CD4-positive, alpha-beta T cell (primary cell): ENCODE results near the gene DLK1. TPM values are rescaled to one million over a fixed set of nuclear protein-coding genes. Genes with fewer than 3 reads are reported as not detected.

ENCODE experiments used
- ATAC-seq: fragments of 200-7000 bp; cut with Tn5 transposase; one replicate; pipeline ENCODE4 v1.10.0; 2022; ENCODE audit warnings: mild to moderate bottlenecking; ENCODE audit not compliant: poor library complexity
- CTCF ChIA-PET: fragments of 350-600 bp; sonication (Branson Sonifier 250); formaldehyde crosslinking; loops from one replicate; lab custom pipeline; 2021; ENCODE audit warnings: antibody characterized with exemption, inconsistent platforms; lab: Charles Lee
- POLR2A ChIA-PET: fragments of 350-600 bp; sonication (Branson Sonifier 250); formaldehyde crosslinking; loops from one replicate; lab custom pipeline; 2021; ENCODE audit warnings: antibody characterized with exemption, inconsistent platforms; lab: Charles Lee
- DNase-seq, 14 experiments: peaks; one replicate each; pipeline ENCODE4 v3.0.0-alpha.2; 2013 to 2020; ENCODE audit warnings: mixed read lengths in 2 of 14
- H3K27ac ChIP-seq, 2 donors: one replicate each; pipeline versions ENCODE4 v1.5.1 to v1.7.0; 2013; ENCODE audit warnings: low read length in 2 of 2, low read depth in 1 of 2, mild to moderate bottlenecking in 1 of 2
- H3K27me3 ChIP-seq, 2 experiments: 1 replicate in 1 of 2; 2 replicates in 1 of 2; pipeline versions ENCODE4 v1.6.1 to v1.7.0; 2013; ENCODE audit warnings: low read length in 2 of 2, control low read depth in 1 of 2, mild to moderate bottlenecking in 1 of 2, moderate library complexity in 1 of 2; ENCODE audit not compliant: insufficient read depth in 2 of 2, control insufficient read depth in 1 of 2
- H3K36me3 ChIP-seq: one replicate; pipeline ENCODE4 v1.6.1; 2013; ENCODE audit warnings: low read length, control low read depth; ENCODE audit not compliant: insufficient read depth
- H3K4me1 ChIP-seq: one replicate; pipeline ENCODE4 v1.6.1; 2013; ENCODE audit warnings: low read length, control low read depth; ENCODE audit not compliant: insufficient read depth
- H3K4me3 ChIP-seq: one replicate; pipeline ENCODE4 v1.5.1; 2013; ENCODE audit warnings: mild to moderate bottlenecking, low read length, moderate library complexity
- H3K9me3 ChIP-seq, 2 experiments: 1 replicate in 1 of 2; 2 replicates in 1 of 2; pipeline versions ENCODE4 v1.6.1 to v1.7.0; 2013; ENCODE audit warnings: low read length in 2 of 2, mild to moderate bottlenecking in 2 of 2, control low read depth in 1 of 2, moderate library complexity in 1 of 2; ENCODE audit not compliant: control insufficient read depth in 1 of 2, insufficient read depth in 1 of 2
- H3K27ac Mint-ChIP-seq: one replicate; pipeline ENCODE4 v1.8.0; 2020; ENCODE audit warnings: mixed read lengths
- H3K27me3 Mint-ChIP-seq: one replicate; pipeline ENCODE4 v1.8.0; 2021; ENCODE audit warnings: mixed read lengths
- H3K36me3 Mint-ChIP-seq: one replicate; pipeline ENCODE4 v1.8.0; 2021; ENCODE audit warnings: low read depth, mixed read lengths
- H3K4me1 Mint-ChIP-seq: one replicate; pipeline ENCODE4 v1.8.0; 2021; ENCODE audit warnings: low read depth, mixed read lengths
- H3K4me3 Mint-ChIP-seq: one replicate; pipeline ENCODE4 v1.8.0; 2020; ENCODE audit warnings: mild to moderate bottlenecking, mixed read lengths
- H3K9me3 Mint-ChIP-seq: one replicate; pipeline ENCODE4 v1.8.0; 2020; ENCODE audit warnings: mixed read lengths
- intact Hi-C, 2 experiments: fragments of 100-400 bp; cut with DNase I in 1 of 2; cut with micrococcal nuclease in 1 of 2; formaldehyde crosslinking; loops; one replicate each; pipeline versions ENCODE4 v1.15.1 to v1.9.0; 2023 to 2025; cut with DNase I, micrococcal nuclease
- total RNA-seq, 174 experiments: library from RNA in 2 of 174; stranded (reverse) in 2 of 174; gene quantifications; one replicate each; pipeline ENCODE4 v1.2.3 and lab custom pipeline; 2021 to 2026
- TF ChIP-seq, protein P1 (sequence below): fragments of 200-600 bp; IDR thresholded peaks from one replicate; pipeline ENCODE4 v1.8.0; 2022; ENCODE audit warnings: antibody characterized with exemption, mild to moderate bottlenecking

The DLK1 gene
- total RNA-seq, 2 experiments from 2014 or later = not detected

DNA sequence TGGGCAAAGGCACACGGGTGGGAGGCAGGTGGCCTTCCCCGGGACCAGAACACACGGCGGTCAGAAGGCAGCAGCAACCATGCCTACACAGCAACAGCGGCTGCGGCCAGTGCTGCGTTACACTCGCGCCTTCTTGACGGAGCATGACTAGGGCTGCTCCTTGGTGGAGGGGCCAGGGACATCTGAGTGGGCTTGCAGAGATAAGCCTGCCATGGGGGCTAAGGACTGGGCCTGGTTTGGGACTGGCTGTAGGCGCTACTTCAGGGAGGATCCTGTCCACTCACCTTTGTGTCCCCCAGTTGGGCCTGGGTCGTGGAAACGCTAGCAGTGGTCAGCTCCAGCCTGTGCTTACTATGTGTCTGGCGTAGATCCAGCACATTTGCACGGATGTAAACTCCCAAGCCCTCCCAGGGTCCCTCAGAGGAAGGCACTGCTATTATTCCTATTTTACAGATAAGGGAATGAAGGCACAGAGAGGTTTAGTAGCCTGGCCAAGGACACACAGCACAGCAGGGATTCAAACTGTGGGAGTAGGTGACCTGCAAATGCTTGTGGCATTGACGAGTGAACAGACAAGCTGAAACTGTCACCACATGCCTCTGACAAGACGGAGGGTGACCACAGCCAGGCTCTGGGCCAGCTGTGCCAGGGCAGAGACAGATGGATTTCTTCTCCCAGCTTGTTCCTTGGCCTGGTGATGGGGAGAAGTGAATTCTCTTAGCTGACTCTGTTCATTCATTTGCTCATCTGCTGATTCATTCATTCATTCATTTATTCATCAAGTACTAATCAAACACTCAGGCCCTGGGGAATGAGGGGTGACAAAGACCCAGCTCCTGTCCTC, 31.9 kb upstream of the DLK1 start:
- no peak for DNase-seq

DNA sequence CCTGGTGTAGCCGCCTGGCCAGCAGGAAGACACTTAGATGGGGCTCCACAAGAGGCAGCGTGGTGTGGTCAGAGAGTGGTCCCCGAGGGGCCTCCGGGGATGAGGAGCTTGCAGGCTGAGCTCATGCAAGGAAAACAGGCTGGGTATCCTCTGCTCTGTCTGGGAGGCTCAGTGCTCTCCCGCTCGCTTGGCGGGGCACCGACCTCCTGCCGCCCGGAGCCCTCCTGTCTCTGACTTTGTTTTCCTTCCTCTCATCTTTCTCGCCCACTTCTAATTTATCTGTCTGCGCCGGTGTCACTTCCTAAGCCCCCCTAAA, 31.3 kb upstream of the DLK1 start:
- no peak overlapping the region for H3K27ac Mint-ChIP-seq
- CTCF ChIA-PET = no interaction called here
- H3K4me1 ChIP-seq = no peaks in the 10 kb centered on the region
- H3K4me3 Mint-ChIP-seq = no peak overlapping the region
- H3K36me3 Mint-ChIP-seq = no peaks in the 10 kb centered on the region
- H3K27ac ChIP-seq = no peak overlapping the region
- H3K4me1 Mint-ChIP-seq = no peaks in the 10 kb centered on the region
- no peaks in the 10 kb centered on the region for H3K36me3 ChIP-seq
- peaks cover 0 to 4% of the 10 kb centered on the region in 2 experiments for H3K9me3 ChIP-seq
- intact Hi-C loops = no loop called here
- ATAC-seq (no peak), DNase-seq (no peak)
- TF ChIP-seq, protein P1, sequence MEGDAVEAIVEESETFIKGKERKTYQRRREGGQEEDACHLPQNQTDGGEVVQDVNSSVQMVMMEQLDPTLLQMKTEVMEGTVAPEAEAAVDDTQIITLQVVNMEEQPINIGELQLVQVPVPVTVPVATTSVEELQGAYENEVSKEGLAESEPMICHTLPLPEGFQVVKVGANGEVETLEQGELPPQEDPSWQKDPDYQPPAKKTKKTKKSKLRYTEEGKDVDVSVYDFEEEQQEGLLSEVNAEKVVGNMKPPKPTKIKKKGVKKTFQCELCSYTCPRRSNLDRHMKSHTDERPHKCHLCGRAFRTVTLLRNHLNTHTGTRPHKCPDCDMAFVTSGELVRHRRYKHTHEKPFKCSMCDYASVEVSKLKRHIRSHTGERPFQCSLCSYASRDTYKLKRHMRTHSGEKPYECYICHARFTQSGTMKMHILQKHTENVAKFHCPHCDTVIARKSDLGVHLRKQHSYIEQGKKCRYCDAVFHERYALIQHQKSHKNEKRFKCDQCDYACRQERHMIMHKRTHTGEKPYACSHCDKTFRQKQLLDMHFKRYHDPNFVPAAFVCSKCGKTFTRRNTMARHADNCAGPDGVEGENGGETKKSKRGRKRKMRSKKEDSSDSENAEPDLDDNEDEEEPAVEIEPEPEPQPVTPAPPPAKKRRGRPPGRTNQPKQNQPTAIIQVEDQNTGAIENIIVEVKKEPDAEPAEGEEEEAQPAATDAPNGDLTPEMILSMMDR = no peak
- H3K27me3 Mint-ChIP-seq = peaks cover 34% of the 10 kb centered on the region
- POLR2A ChIA-PET = no interaction called here
- H3K4me3 ChIP-seq = no peak overlapping the region
- peaks cover 0 to 2% of the 10 kb centered on the region in 2 experiments for H3K27me3 ChIP-seq
- no peaks in the 10 kb centered on the region for H3K9me3 Mint-ChIP-seq

More for the DNA sequence above, 31.9 kb upstream of the DLK1 start:
- Histone ChIP-seq H3K4me3 (no peak overlapping the region), H3K27me3 (peaks cover 0 to 2% of the 10 kb centered on the region in 2 experiments), H3K36me3 (no peaks in the 10 kb centered on the region), H3K4me1 (no peaks in the 10 kb centered on the region), H3K27ac (no peak overlapping the region), H3K9me3 (peaks cover 0 to 4% of the 10 kb centered on the region in 2 experiments)
- Mint-ChIP-seq H3K4me1 (no peaks in the 10 kb centered on the region), H3K27me3 (peaks cover 34% of the 10 kb centered on the region), H3K4me3 (no peak overlapping the region), H3K9me3 (no peaks in the 10 kb centered on the region), H3K36me3 (no peaks in the 10 kb centered on the region), H3K27ac (no peak overlapping the region)
- no peak for ATAC-seq
- ChIA-PET CTCF (no interaction called here), POLR2A (no interaction called here)
- TF ChIP-seq, protein P1 = no peak
- intact Hi-C loops = no loop called here

DNA sequence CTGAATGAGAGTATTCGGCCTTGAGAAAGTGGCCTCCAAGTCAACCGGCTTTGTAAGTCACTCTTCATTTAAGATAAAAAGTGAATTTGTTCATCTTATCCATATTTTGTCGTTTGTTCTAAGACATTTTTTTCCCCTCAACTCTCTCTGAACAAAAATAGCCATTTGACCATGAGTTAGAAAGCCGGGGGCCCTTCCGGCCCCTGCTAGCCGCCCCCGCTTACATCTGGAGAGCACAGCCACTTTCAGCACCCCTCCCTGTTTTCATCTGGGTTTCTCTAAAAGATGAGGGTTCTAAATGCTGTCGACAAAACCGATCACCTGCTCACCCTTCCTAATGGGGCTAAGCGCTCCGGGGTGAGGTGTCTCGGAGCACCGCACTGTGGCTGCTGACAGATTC, 30.7 kb upstream of the DLK1 start:
- DNase-seq (no peak), ATAC-seq (no peak)
- CTCF ChIA-PET = no interaction called here
- TF ChIP-seq, protein P1 = no peak
- no peak overlapping the region for H3K27ac ChIP-seq
- H3K9me3 ChIP-seq = peaks cover 0 to 4% of the 10 kb centered on the region in 2 experiments
- Mint-ChIP-seq H3K4me1 (no peaks in the 10 kb centered on the region), H3K4me3 (no peak overlapping the region), H3K9me3 (no peaks in the 10 kb centered on the region), H3K36me3 (no peaks in the 10 kb centered on the region), H3K27me3 (peaks cover 39% of the 10 kb centered on the region), H3K27ac (no peak overlapping the region)
- H3K4me1 ChIP-seq = no peaks in the 10 kb centered on the region
- intact Hi-C loops = no loop called here
- peaks cover 0 to 2% of the 10 kb centered on the region in 2 experiments for H3K27me3 ChIP-seq
- POLR2A ChIA-PET = no interaction called here
- H3K36me3 ChIP-seq = no peaks in the 10 kb centered on the region
- H3K4me3 ChIP-seq = no peak overlapping the region
